A172 (cell line): Measurements from ENCODE around the gene PPP1R12B. TPM values are rescaled to one million over a fixed set of nuclear protein-coding genes. Genes with fewer than 3 reads are reported as not detected.
A peak's percentile ranks its signal among the peaks of the same experiment; 100 is the strongest.
"Not testable (repeated sequence)": the region's sequence is repeated elsewhere in the genome, so short reads cannot be mapped to it uniquely, and the experiment has no call there.

Experiments used
- DNase-seq: peaks from one replicate; pipeline ENCODE4 v3.0.0-alpha.2; 2015; ENCODE audit warnings: low spot score
- total RNA-seq: library from RNA; depleted of rRNA; stranded (reverse); fragments of >200 nt; shearing (Covaris generic); gene quantifications from 2 replicates; pipeline ENCODE4 v1.2.3, GENCODE V29; 2014

PPP1R12B gene
- total RNA-seq, 1 experiment from 2014 or later, result 15.6 TPM

GRCh38 chr1:202613571-202613970 is 265.1 kb downstream of the PPP1R12B start:
- no peak for DNase-seq

- DNase-seq, result not testable (repeated sequence)
These were observed 266.1 kb downstream of the PPP1R12B start for GRCh38 chr1:202614363-202615207.

GRCh38 chr1:202615208-202615500 is 266.7 kb downstream of the PPP1R12B start:
- not testable (repeated sequence) for DNase-seq

GRCh38 chr1:202615501-202616354 is 267.2 kb downstream of the PPP1R12B start:
- peak; percentile 77 for DNase-seq

GRCh38 chr1:202616355-202616915 is 267.9 kb downstream of the PPP1R12B start:
- no peak for DNase-seq

- DNase-seq, result not testable (repeated sequence)
These were observed 270.5 kb downstream of the PPP1R12B start for GRCh38 chr1:202619012-202619411.

GRCh38 chr1:202619505-202619904 is 271.0 kb downstream of the PPP1R12B start:
- no peak for DNase-seq

- DNase-seq, result not testable (repeated sequence)
These were observed 271.5 kb downstream of the PPP1R12B start for GRCh38 chr1:202620036-202620435.

- no peak for DNase-seq
These were observed 272.9 kb downstream of the PPP1R12B start for GRCh38 chr1:202621446-202621845.

GRCh38 chr1:202622388-202622787 is 273.9 kb downstream of the PPP1R12B start:
- DNase-seq, result no peak

- DNase-seq, result peak; percentile 67
These were observed 274.6 kb downstream of the PPP1R12B start for GRCh38 chr1:202623075-202623474.

- not testable (repeated sequence) for DNase-seq
These were observed 275.0 kb downstream of the PPP1R12B start for GRCh38 chr1:202623476-202623875.

GRCh38 chr1:202624088-202624780 is 275.7 kb downstream of the PPP1R12B start:
- DNase-seq, result no peak

GRCh38 chr1:202624781-202625108 is 276.2 kb downstream of the PPP1R12B start:
- DNase-seq, result no peak

GRCh38 chr1:202625416-202626360 is 277.2 kb downstream of the PPP1R12B start:
- peak; percentile 64 for DNase-seq

GRCh38 chr1:202627036-202627435 is 278.5 kb downstream of the PPP1R12B start:
- DNase-seq, result not testable (repeated sequence)

GRCh38 chr1:202627841-202628565 is 279.5 kb downstream of the PPP1R12B start:
- DNase-seq, result no peak

- DNase-seq, result no peak
These were observed 280.2 kb downstream of the PPP1R12B start for GRCh38 chr1:202628646-202629215.

- DNase-seq, result not testable (repeated sequence)
These were observed 280.8 kb downstream of the PPP1R12B start for GRCh38 chr1:202629257-202629811.
